ENCODE data around the gene MDH1. TPM values are rescaled to one million over a fixed set of nuclear protein-coding genes. Genes with fewer than 3 reads are reported as not detected.

MDH1 gene
- total and polyA plus RNA-seq, 2 donors (not counting 1 experiment from before 2014, with no cell fraction given): 159 to 267 TPM

GRCh38 chr2:63627866-63628265 is 39.1 kb downstream of the MDH1 start:
- no peak overlapping the region for H3K4me2 ChIP-seq (ENCODE audit: extremely low read depth, insufficient read depth, low read length)
- no peak for TF ChIP-seq CTCF (conservative IDR thresholded peaks at IDR 0.05 in 1 of 2, IDR thresholded peaks at IDR 0.05 in 1 of 2; ENCODE audit: low read depth in 1 of 2, low read length in 2 of 2)
- no peak for TF ChIP-seq EZH2 (IDR thresholded peaks at IDR 0.05; ENCODE audit: low read length, missing control alignments)
- H3K4me1 ChIP-seq (ENCODE audit: control insufficient read depth, extremely low read depth, insufficient read depth, low read length): no peaks in the 10 kb centered on the region
- no peaks in the 10 kb centered on the region for H3K79me2 ChIP-seq (ENCODE audit: control insufficient read depth, insufficient read depth, low read length)
- H3K36me3 ChIP-seq (ENCODE audit: control insufficient read depth, insufficient read depth, low read length): no peaks in the 10 kb centered on the region
- no peak for DNase-seq (ENCODE audit: low read depth in 2 of 2)
- H3K27ac ChIP-seq (ENCODE audit: insufficient read depth, low read length): no peak overlapping the region
- no peaks in the 10 kb centered on the region for H3K27me3 ChIP-seq (ENCODE audit: control insufficient read depth, insufficient read depth, low read length)
- H4K20me1 ChIP-seq (ENCODE audit: control insufficient read depth, extremely low read depth, insufficient read depth, low read length): no peaks in the 10 kb centered on the region
- H3K9me3 ChIP-seq (ENCODE audit: control insufficient read depth, insufficient read depth, low read depth, low read length): no peaks in the 10 kb centered on the region
- no peak overlapping the region for H3K4me3 ChIP-seq (replicated peaks in 1 of 4; ENCODE audit: control extremely low read depth in 1 of 4, insufficient read depth in 1 of 4, low read depth in 3 of 4, low read length in 4 of 4)
- no peak overlapping the region for H3K9ac ChIP-seq (ENCODE audit: insufficient read depth, low read length)
- no peak overlapping the region for H2AFZ ChIP-seq (ENCODE audit: low read length)

DNA sequence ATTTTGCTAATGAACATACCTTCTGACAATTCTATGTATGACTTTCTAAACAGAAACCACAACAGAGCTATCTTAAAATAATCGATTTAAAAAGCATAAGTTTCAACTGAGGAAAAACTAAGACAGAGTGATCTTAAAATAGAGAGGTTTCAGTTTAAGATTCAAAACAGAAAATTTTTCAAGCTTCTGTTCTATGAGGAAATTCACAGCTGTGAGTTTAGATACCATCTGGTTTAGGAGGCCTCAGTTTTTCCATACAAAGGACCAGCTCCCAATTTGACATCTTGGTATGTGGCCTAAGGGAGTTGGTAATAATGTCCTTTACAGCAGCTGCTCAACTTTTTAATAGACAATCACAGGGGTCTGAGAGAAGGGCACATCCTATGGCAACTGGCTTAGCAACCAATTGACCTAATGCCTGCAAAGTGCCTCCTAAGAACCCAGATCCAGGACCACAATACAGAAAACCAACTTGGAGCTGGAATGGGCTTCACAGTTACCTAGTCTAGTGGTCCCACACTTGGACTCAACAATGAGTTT is 39.7 kb downstream of the MDH1 start:
- Histone ChIP-seq H3K79me2 (ENCODE audit: control insufficient read depth, insufficient read depth, low read length) (no peaks in the 10 kb centered on the region), H4K20me1 (ENCODE audit: control insufficient read depth, extremely low read depth, insufficient read depth, low read length) (no peaks in the 10 kb centered on the region), H3K36me3 (ENCODE audit: control insufficient read depth, insufficient read depth, low read length) (no peaks in the 10 kb centered on the region), H2AFZ (ENCODE audit: low read length) (no peak overlapping the region), H3K4me3 (replicated peaks in 1 of 4; ENCODE audit: control extremely low read depth in 1 of 4, insufficient read depth in 1 of 4, low read depth in 3 of 4, low read length in 4 of 4) (no peak overlapping the region), H3K27me3 (ENCODE audit: control insufficient read depth, insufficient read depth, low read length) (no peaks in the 10 kb centered on the region), H3K27ac (ENCODE audit: insufficient read depth, low read length) (no peak overlapping the region), H3K9me3 (ENCODE audit: control insufficient read depth, insufficient read depth, low read depth, low read length) (no peaks in the 10 kb centered on the region), H3K9ac (ENCODE audit: insufficient read depth, low read length) (no peak overlapping the region), H3K4me2 (ENCODE audit: extremely low read depth, insufficient read depth, low read length) (no peak overlapping the region), H3K4me1 (ENCODE audit: control insufficient read depth, extremely low read depth, insufficient read depth, low read length) (no peaks in the 10 kb centered on the region)
- TF ChIP-seq CTCF (conservative IDR thresholded peaks at IDR 0.05 in 1 of 2, IDR thresholded peaks at IDR 0.05 in 1 of 2; ENCODE audit: low read depth in 1 of 2, low read length in 2 of 2): no peak
- TF ChIP-seq EZH2 (IDR thresholded peaks at IDR 0.05; ENCODE audit: low read length, missing control alignments): no peak
- DNase-seq (ENCODE audit: low read depth in 2 of 2): no peak

- no peak for TF ChIP-seq CTCF (conservative IDR thresholded peaks at IDR 0.05 in 1 of 2, IDR thresholded peaks at IDR 0.05 in 1 of 2; ENCODE audit: low read depth in 1 of 2, low read length in 2 of 2)
- no peaks in the 10 kb centered on the region for H3K4me1 ChIP-seq (ENCODE audit: control insufficient read depth, extremely low read depth, insufficient read depth, low read length)
- no peak overlapping the region for H2AFZ ChIP-seq (ENCODE audit: low read length)
- no peaks in the 10 kb centered on the region for H3K27me3 ChIP-seq (ENCODE audit: control insufficient read depth, insufficient read depth, low read length)
- H3K9ac ChIP-seq (ENCODE audit: insufficient read depth, low read length): no peak overlapping the region
- DNase-seq (ENCODE audit: low read depth in 2 of 2): no peak
- no peak overlapping the region for H3K4me3 ChIP-seq (replicated peaks in 1 of 4; ENCODE audit: control extremely low read depth in 1 of 4, insufficient read depth in 1 of 4, low read depth in 3 of 4, low read length in 4 of 4)
- no peak overlapping the region for H3K4me2 ChIP-seq (ENCODE audit: extremely low read depth, insufficient read depth, low read length)
- H3K79me2 ChIP-seq (ENCODE audit: control insufficient read depth, insufficient read depth, low read length): no peaks in the 10 kb centered on the region
- H4K20me1 ChIP-seq (ENCODE audit: control insufficient read depth, extremely low read depth, insufficient read depth, low read length): no peaks in the 10 kb centered on the region
- H3K9me3 ChIP-seq (ENCODE audit: control insufficient read depth, insufficient read depth, low read depth, low read length): no peaks in the 10 kb centered on the region
- no peaks in the 10 kb centered on the region for H3K36me3 ChIP-seq (ENCODE audit: control insufficient read depth, insufficient read depth, low read length)
- no peak overlapping the region for H3K27ac ChIP-seq (ENCODE audit: insufficient read depth, low read length)
Observed at GRCh38 chr2:63631501-63631900, 42.7 kb downstream of the MDH1 start.
